Measurements from ENCODE around the gene ABCF2. TPM values are rescaled to one million over a fixed set of nuclear protein-coding genes. Genes with fewer than 3 reads are reported as not detected.

The ABCF2 gene
- total RNA-seq, 1 donor from 2014 or later, result 85.8 TPM

- Histone ChIP-seq H3K4me3 (ENCODE audit: low read depth, low read length) (peak overlapping the region; percentile 22), H3K27me3 (ENCODE audit: control insufficient read depth, insufficient read depth, low read length) (peaks cover 32% of the 10 kb centered on the region), H3K36me3 (ENCODE audit: control insufficient read depth, insufficient read depth, low read length) (no peaks in the 10 kb centered on the region)
- DNase-seq (ENCODE audit: low read depth) (no peak), FAIRE-seq (no peak)
- peak; percentile 75 for TF ChIP-seq CTCF (IDR thresholded peaks at IDR 0.05; ENCODE audit: insufficient read depth, low read length, severe bottlenecking)
Observed at GRCh38 chr7:151168003-151168786, 58.8 kb downstream of the ABCF2 start.

DNA sequence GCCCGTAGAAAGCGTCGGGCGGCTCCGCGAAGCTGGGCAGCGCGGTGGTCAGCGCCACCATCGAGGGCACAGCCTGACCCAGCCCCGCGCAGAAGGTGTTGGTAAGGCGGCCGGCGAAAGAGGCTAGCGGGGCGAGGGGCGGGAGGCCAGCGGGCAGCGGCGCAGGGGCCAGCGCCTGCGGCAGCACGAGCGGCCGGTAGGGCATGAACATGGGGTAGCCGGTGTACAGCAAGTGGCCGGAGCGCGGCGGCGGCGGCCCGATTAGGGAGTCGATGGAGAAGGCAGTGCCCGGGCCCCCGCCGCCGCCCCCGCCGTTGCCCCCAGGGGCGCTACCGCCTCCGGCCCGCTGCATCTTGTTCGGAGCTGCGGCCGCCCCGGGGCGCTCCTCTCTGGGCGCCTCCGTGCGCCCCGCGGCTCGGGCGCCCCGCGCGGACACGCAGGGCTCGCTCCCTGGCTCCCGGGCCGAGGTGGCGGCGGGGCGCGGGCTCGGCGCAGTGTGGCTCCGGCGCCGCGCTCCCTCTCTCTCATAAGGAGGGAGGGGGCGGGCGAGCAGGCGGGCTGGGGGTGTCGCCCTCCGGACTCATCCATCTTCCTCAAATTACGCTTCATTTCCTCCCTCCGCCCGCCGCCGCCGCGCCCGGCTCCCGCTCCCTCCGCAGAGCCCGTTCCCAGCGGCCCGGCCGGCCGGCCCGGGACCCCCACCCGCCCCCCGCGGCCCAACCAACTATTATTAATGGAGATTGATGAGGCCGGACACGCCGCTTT is 59.6 kb downstream of the ABCF2 start, which contains the start of gene GBX1:
Gene GBX1 (minus strand): TSS at position 498 of the 765 bp plus-strand sequence. CDS start 146 bp downstream, at position 352.
- H3K27me3 ChIP-seq (ENCODE audit: control insufficient read depth, insufficient read depth, low read length), result peaks cover 31% of the 10 kb centered on the region
- peak within 1 kb of the TSS; percentile 28 for H3K4me3 ChIP-seq (ENCODE audit: low read depth, low read length)
- FAIRE-seq, result no peak

DNA sequence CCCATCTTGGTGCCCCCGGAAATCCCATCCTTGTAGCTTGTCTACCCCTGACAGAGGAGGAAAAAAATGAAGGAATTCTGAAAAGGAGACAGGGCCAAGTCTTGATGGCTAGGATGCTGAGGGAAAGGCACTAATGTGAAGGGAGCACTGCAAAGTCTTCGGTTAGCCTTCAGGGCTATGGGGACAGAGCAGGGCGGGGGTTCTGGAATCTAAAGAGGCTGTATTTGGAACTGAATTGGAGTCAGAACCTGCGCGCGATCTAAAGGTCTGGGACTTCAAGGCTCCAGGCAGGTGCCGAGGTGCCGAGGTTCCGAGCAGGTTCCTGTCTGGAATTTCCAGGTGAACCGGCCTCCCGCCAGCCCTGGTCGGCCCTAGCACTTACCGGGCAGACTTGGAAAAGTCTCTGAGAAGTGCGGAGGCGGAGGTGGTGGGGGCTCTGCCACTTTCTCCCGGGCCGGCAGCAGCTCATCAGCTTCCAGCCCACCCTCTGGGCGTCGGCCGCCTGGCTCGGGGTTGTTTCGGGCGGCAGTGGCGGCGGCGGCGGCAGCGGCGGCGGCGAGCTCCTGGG is 60.3 kb downstream of the ABCF2 start:
- H3K27me3 ChIP-seq (ENCODE audit: control insufficient read depth, insufficient read depth, low read length), result peaks cover 31% of the 10 kb centered on the region
- no peak for FAIRE-seq
- DNase-seq (ENCODE audit: low read depth), result no peak
- H3K36me3 ChIP-seq (ENCODE audit: control insufficient read depth, insufficient read depth, low read length), result no peaks in the 10 kb centered on the region
- TF ChIP-seq CTCF (IDR thresholded peaks at IDR 0.05; ENCODE audit: insufficient read depth, low read length, severe bottlenecking), result no peak
- peak overlapping the region; percentile 28 for H3K4me3 ChIP-seq (ENCODE audit: low read depth, low read length)

More for the DNA sequence above, 59.6 kb downstream of the ABCF2 start, which contains the start of gene GBX1:
- no peak for TF ChIP-seq CTCF (IDR thresholded peaks at IDR 0.05; ENCODE audit: insufficient read depth, low read length, severe bottlenecking)
- H3K36me3 ChIP-seq (ENCODE audit: control insufficient read depth, insufficient read depth, low read length), result no peaks in the 10 kb centered on the region
- no peak for DNase-seq (ENCODE audit: low read depth)

Other genes starting within 250 kb of the ABCF2 start
- gene KCNH2, start 248.9 kb downstream of the ABCF2 start, total RNA-seq, result under 0.01 and 0.13 TPM in 2 replicates
- under 0.01 TPM in 2 replicates for gene NOS3, start 236.2 kb downstream of the ABCF2 start, total RNA-seq
- under 0.01 and 0.26 TPM in 2 replicates for gene ATG9B, start 202.7 kb downstream of the ABCF2 start, total RNA-seq
- gene ABCB8, start 198.8 kb downstream of the ABCF2 start, total RNA-seq, result 20.5 and 22.4 TPM in 2 replicates
- under 0.01 and 0.26 TPM in 2 replicates for gene ASIC3, start 178.7 kb downstream of the ABCF2 start, total RNA-seq
- 11.6 and 12.4 TPM in 2 replicates for gene CDK5, start 169.3 kb downstream of the ABCF2 start, total RNA-seq
- gene SLC4A2, start 167.6 kb downstream of the ABCF2 start, total RNA-seq, result 33.2 and 38.9 TPM in 2 replicates
- 51.6 and 65.8 TPM in 2 replicates for gene FASTK, start 146.4 kb downstream of the ABCF2 start, total RNA-seq
- gene TMUB1, start 143.7 kb downstream of the ABCF2 start, total RNA-seq, result 9.0 and 11.6 TPM in 2 replicates
- 52.7 and 61.1 TPM in 2 replicates for gene AGAP3, start 140.7 kb downstream of the ABCF2 start, total RNA-seq
- not detected in 2 replicates for gene GBX1, start 59.5 kb downstream of the ABCF2 start, total RNA-seq
- gene ASB10, start 40.0 kb downstream of the ABCF2 start, total RNA-seq, result not detected in 2 replicates
- gene H2BK1, start 16.7 kb downstream of the ABCF2 start, total RNA-seq, result not detected in 2 replicates
- gene CHPF2, start 5.3 kb upstream of the ABCF2 start, total RNA-seq, result 23.4 and 25.0 TPM in 2 replicates
- 2.1 and 4.9 TPM in 2 replicates for gene SMARCD3, start 21.5 kb upstream of the ABCF2 start, total RNA-seq
- gene NUB1, start 114.6 kb upstream of the ABCF2 start, total RNA-seq, result 30.0 and 34.0 TPM in 2 replicates
- gene WDR86, start 182.8 kb upstream of the ABCF2 start, total RNA-seq, result 0.13 and 0.79 TPM in 2 replicates
- not detected in 2 replicates for gene CRYGN, start 212.9 kb upstream of the ABCF2 start, total RNA-seq

Measured in bronchial epithelial cell (primary cell).